ENCODE measurements around the gene ATG14.
A peak's percentile ranks its signal among the peaks of the same experiment; 100 is the strongest.
"Not testable (repeated sequence)": the region's sequence is repeated elsewhere in the genome, so short reads cannot be mapped to it uniquely, and the experiment has no call there.

ATG14 gene

DNA sequence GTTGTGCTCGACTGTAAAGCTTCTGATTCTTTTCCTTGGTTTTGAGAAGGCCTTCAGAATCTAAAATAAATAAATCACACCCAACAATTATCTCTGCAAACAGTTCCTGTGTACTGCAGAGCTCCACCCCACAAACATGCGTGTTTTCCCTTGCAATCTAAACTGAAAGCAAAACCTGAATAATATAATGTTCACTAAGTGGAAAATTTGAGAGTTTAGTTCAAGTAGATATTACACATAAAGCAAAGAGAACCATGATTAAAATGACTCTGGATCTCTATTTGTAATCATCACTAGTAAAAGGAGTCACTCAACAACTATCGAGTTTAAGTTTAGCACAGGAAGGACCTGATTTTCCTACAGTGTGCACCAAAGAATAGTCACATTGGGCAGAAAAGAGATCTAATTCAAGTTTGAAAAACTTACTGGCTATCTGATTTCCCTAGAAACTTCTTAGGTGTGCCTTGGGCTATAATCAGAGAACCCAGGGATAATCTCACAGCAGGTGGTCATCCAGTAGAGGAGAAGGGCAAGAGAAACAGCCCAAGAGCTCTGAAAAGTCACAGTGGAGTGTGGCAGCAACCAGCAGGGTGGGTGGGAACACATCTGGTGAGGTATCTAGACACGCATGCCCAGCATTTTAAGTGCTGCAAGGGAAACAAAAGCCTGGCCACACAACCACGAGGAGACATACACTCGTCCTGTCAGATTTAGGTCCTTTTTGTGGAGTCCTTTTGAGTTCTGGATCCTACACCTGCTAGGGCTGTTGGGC lies 25.4 kb downstream of the ATG14 start:
- no peak for DNase-seq

- no peak for DNase-seq
Measured at GRCh38 chr14:55384536-55384935, 27.1 kb downstream of the ATG14 start.

- no peak for DNase-seq
Measured at GRCh38 chr14:55383541-55384140, 28.0 kb downstream of the ATG14 start.

- not testable (repeated sequence) for DNase-seq
Measured at GRCh38 chr14:55383056-55383466, 28.6 kb downstream of the ATG14 start.

DNA sequence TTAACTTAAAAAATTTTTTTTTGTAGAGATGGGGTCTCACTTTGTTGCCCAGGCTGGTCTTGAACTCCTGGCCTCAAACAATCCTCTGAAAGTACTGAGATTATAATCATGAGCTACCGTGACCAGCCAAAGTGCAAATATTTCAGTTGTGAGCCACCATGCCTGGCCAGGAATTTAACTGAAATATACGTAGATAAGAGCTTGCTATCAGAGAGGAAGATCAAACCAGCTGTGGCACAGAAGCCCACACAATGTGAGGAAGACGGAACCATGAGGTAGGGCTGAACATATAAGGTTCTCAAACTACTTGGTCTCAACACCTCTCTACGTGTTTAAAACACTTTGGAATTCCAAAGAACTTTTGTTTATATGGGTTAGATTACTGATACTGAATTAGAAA lies 29.1 kb downstream of the ATG14 start:
- no peak for DNase-seq

DNA sequence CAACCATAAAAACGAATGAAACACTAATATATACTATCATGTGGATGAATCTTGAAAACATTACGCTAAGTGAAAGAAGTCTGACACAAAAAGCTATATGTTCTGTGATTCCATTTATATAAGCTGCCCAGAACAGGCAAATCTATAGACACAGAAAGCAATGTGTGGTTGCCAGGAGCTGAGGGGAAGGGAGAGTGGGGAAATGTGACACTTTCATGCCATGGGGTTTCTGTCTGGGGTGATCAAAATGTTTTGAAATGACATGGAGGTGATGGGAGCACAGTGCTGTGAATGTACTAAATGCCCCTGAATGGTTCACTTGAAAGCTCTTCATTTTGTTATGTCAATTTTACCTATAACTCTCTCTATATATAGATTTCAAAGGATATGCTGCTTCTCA lies 30.1 kb downstream of the ATG14 start:
- DNase-seq = no peak

DNA sequence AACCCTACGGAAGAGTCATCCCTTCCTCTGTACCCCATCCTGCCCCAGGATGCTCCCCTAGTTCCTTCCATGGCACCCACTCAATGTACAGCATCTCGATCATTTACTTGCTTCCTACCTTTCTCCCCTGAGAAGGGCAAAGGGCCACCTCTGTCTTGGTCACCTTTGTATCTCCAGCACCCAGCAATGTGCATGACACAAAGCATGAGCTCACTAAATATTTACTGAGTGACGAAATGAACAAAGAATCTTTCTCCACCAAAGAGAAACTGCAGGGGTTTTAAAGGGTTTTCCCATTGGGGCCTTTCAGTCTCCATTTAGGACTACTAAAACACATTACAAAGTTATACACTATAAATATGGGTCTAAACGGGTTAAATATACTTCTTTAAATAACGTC lies 30.6 kb downstream of the ATG14 start:
- no peak for DNase-seq

- DNase-seq = no peak
Measured at GRCh38 chr14:55377236-55377635, 34.4 kb downstream of the ATG14 start.

GRCh38 chr14:55374771-55375170 lies 36.9 kb downstream of the ATG14 start:
- no peak for DNase-seq

DNA sequence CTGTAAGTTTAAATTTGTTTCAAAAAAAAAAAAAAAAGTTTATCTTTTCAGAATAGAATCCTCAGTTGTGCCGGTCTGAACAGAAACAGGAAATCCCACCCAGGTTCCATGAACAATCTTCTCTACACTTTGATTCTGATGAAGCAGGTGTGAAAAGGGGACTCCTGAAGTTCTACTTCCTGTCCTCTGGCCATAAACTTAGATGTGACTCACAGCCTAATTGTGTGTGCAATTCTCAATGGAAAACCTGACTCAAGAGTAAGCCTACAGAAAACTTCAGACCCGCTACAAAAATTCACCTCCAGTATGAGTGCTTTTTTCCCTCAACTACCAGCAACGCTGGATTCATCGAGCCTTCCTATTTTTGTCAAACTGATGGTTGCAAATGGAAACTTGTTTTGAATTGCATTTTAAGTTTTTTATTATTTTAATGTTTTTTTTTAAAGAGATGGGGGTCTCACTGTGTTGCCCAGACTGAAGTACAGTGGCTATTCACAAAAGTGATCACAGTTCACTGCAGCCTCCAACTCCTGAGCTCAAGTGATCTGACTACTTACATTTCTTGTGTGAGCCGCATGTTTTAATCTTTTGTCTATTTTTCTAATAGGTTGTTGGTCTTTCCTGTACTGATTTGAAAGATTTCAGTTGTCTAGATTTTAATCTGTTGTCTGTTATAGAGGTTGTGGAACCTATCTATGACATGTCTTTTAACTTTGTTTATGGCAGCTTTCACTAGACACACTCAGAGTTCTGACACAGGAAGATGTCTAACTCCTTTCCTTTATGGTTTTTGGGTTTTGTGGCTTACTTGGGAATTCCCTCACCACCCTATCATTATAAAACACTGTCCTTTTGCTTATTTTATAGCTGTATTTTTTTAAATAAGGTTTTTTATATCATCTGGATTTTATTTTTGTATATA lies 37.6 kb downstream of the ATG14 start:
- DNase-seq = peak; percentile 19

DNA sequence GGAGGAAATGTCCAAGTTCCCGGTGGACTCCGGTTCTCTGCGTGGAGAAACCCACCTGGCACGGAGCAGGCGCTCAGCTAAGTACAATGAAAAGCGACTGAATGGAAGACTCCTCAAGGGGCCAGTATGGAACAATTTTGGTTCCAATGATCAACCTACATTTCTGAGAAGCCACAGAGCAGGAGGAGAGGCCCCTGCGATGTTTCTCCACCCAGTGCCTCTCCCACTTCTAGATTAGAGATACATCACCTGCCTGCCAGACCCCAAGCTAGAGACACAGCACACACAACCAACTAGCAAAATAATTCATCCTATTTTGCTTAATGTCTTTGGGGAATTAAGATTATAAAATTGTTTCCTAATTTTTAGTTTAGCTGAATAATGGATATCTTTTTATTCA lies 38.8 kb downstream of the ATG14 start:
- no peak for DNase-seq

DNA sequence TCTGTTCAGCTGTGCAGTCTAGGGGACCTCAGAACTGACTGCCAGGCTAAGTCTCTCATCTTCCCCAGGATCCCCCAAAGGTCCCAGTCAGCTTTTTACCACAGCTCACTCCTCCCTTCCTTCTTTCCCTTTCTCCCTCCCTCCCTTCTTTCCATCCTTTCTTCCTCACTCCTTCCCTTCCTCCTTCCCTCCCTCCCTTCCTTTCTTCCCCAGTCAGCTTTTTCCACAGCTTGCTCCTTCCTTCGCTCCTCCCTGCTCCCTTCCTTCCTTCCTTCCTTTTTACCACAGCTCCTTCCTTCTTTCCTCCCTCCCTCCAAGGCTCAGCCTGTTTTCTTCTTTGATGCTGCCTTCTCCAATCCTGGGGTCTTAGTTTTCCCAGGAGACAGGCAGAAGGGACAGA lies 39.2 kb downstream of the ATG14 start:
- DNase-seq = no peak

GRCh38 chr14:55370883-55371455 lies 40.7 kb downstream of the ATG14 start:
- DNase-seq = no peak

GRCh38 chr14:55366271-55366670 lies 45.4 kb downstream of the ATG14 start:
- no peak for DNase-seq

GRCh38 chr14:55361190-55361589 lies 50.4 kb downstream of the ATG14 start:
- no peak for DNase-seq

- DNase-seq = no peak
Measured at GRCh38 chr14:55359307-55359706, 52.3 kb downstream of the ATG14 start.

GRCh38 chr14:55356913-55357312 lies 54.7 kb downstream of the ATG14 start:
- no peak for DNase-seq

DNA sequence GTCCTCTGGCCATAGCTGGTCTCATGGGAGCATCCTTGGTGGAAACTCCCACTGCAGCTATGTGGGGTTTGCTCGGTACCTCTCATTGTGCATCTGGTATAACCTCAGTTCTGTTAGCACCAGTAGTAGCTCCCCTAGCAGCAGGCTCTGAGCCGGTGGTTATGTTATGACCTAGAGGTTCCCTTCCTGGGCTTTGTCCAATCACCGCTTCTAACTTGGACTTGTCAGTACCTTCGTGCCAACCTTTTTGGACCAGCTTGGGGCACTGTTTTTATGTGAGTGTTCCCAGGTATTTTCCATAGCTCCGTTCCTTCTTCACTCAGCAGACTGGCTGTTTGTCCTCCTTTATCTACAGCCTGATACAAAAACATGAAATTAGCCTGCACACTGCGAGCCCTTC lies 55.7 kb downstream of the ATG14 start:
- DNase-seq = no peak

GRCh38 chr14:55354500-55354899 lies 57.1 kb downstream of the ATG14 start:
- peak; percentile 77 for DNase-seq

GRCh38 chr14:55353686-55354467 lies 57.8 kb downstream of the ATG14 start:
- DNase-seq = peak; percentile 17

DNA sequence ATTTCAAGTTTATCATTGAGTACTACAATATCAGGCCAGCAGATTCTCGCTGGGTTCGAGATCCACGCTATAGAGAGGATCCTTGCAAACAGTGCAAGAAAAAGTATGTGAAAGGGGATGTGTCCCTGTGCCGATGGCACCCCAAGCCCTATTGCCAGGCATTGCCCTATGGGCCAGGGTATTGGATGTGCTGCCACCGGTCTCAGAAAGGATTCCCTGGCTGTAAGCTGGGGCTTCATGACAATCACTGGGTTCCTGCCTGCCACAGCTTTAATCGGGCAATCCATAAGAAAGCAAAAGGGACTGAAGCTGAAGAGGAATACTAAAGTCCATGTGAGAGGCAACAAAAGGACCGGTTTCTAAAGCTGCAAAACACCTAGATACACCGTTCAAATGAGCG lies 59.4 kb downstream of the ATG14 start:
- no peak for DNase-seq

- DNase-seq = no peak
Measured at GRCh38 chr14:55351111-55351510, 60.5 kb downstream of the ATG14 start.

All from CD4-positive, alpha-beta T cell treated with Interleukin-6 for 4 hours (primary cell).